Astrocyte of the spinal cord (primary cell): Measurements from ENCODE around the gene CCNQ.

Source experiments
- DNase-seq: peaks from one replicate; pipeline ENCODE4 v3.0.0; 2011; ENCODE audit warnings: low read depth, low spot score
- H3K4me3 ChIP-seq: 2 replicates; pipeline ENCODE4 v1.5.1; 2011; ENCODE audit warnings: low read depth, mild to moderate bottlenecking, low read length, moderate library complexity
- CTCF ChIP-seq: IDR thresholded peaks from 2 replicates; pipeline ENCODE4 v1.5.1; 2012; ENCODE audit warnings: low read depth, mild to moderate bottlenecking, low read length, inconsistent platforms
- in situ Hi-C: cut with HindIII; loops from 2 replicates; pipeline ENCODE4 v1.10.0; 2017; ENCODE audit warnings: low sequenced_read_pairs

The CCNQ gene

GRCh38 chrX:153547195-153547594 is 51.7 kb downstream of the CCNQ start:
- DNase-seq: no peak
- TF ChIP-seq CTCF: no peak
- in situ Hi-C loops: no loop called here
- no peak overlapping the region for H3K4me3 ChIP-seq

GRCh38 chrX:153546386-153546785 is 52.6 kb downstream of the CCNQ start:
- H3K4me3 ChIP-seq: no peak overlapping the region
- no peak for DNase-seq
- TF ChIP-seq CTCF: no peak
- in situ Hi-C loops: no loop called here

GRCh38 chrX:153544727-153545126 is 54.2 kb downstream of the CCNQ start:
- no peak for TF ChIP-seq CTCF
- in situ Hi-C loops: no loop called here
- no peak overlapping the region for H3K4me3 ChIP-seq
- no peak for DNase-seq

- TF ChIP-seq CTCF: no peak
- in situ Hi-C loops: no loop called here
- no peak overlapping the region for H3K4me3 ChIP-seq
- DNase-seq: no peak
Measured at GRCh38 chrX:153539979-153540358, 59.0 kb downstream of the CCNQ start.

- TF ChIP-seq CTCF: peak; percentile 91
- in situ Hi-C loops: no loop called here
- H3K4me3 ChIP-seq: no peak overlapping the region
- DNase-seq: peak; percentile 27
Measured at GRCh38 chrX:153539171-153539978, 59.6 kb downstream of the CCNQ start.

GRCh38 chrX:153538424-153538823 is 60.5 kb downstream of the CCNQ start:
- no peak for TF ChIP-seq CTCF
- in situ Hi-C loops: no loop called here
- DNase-seq: no peak

More at GRCh38 chrX:153538424-153538823, 60.5 kb downstream of the CCNQ start:
- no peak overlapping the region for H3K4me3 ChIP-seq
